ENCODE data around the gene GABPB1.

- TF ChIP-seq, protein P1, sequence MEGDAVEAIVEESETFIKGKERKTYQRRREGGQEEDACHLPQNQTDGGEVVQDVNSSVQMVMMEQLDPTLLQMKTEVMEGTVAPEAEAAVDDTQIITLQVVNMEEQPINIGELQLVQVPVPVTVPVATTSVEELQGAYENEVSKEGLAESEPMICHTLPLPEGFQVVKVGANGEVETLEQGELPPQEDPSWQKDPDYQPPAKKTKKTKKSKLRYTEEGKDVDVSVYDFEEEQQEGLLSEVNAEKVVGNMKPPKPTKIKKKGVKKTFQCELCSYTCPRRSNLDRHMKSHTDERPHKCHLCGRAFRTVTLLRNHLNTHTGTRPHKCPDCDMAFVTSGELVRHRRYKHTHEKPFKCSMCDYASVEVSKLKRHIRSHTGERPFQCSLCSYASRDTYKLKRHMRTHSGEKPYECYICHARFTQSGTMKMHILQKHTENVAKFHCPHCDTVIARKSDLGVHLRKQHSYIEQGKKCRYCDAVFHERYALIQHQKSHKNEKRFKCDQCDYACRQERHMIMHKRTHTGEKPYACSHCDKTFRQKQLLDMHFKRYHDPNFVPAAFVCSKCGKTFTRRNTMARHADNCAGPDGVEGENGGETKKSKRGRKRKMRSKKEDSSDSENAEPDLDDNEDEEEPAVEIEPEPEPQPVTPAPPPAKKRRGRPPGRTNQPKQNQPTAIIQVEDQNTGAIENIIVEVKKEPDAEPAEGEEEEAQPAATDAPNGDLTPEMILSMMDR (IDR thresholded peaks at IDR 0.05) = no peak
- TF ChIP-seq EP300 (IDR thresholded peaks at IDR 0.05) = no peak
Measured at GRCh38 chr15:50355619-50355905, 564 bp upstream of the GABPB1 start.
